Uterus (tissue), 4 donors: ENCODE measurements around the gene YES1. TPM values are rescaled to one million over a fixed set of nuclear protein-coding genes. Genes with fewer than 3 reads are reported as not detected.
"Not testable (repeated sequence)": the region's sequence is repeated elsewhere in the genome, so short reads cannot be mapped to it uniquely, and the experiment has no call there.

Experiments used
- DNase-seq, 2 donors: peaks; one replicate each; pipeline ENCODE4 v3.0.0-alpha.2; 2019 to 2020
- H3K27ac ChIP-seq, 2 donors: fragments of 200-600 bp; sonication (generic); 1 replicate in 1 of 2; 2 replicates in 1 of 2; pipeline ENCODE4 v1.5.1; 2016 to 2018
- H3K27me3 ChIP-seq, 2 donors: fragments of 200-600 bp; sonication (generic); one replicate each; pipeline ENCODE4 v1.5.1; 2018 to 2019; ENCODE audit warnings: control low read depth in 1 of 2
- H3K36me3 ChIP-seq, 2 donors: fragments of 200-600 bp; sonication (generic); one replicate each; pipeline ENCODE4 v1.5.1; 2019; ENCODE audit warnings: control low read depth in 1 of 2
- H3K4me1 ChIP-seq, 2 donors: fragments of 200-600 bp; sonication (generic); one replicate each; pipeline ENCODE4 v1.5.1; 2018 to 2019; ENCODE audit warnings: control low read depth in 1 of 2
- H3K4me3 ChIP-seq, 2 donors: fragments of 200-600 bp; sonication (generic); 1 replicate in 1 of 2; 2 replicates in 1 of 2; pipeline ENCODE4 v1.5.1; 2018 to 2019; ENCODE audit warnings: mild to moderate bottlenecking in 1 of 2
- H3K9me3 ChIP-seq, 2 donors: fragments of 200-600 bp; sonication (generic); one replicate each; pipeline ENCODE4 v1.5.1; 2019; ENCODE audit warnings: control low read depth in 1 of 2
- POLR2A ChIP-seq, 2 donors: fragments of 450-650 bp; IDR thresholded peaks; one replicate each; pipeline ENCODE4 v1.6.1; 2016; ENCODE audit warnings: antibody characterized with exemption in 2 of 2, mild to moderate bottlenecking in 1 of 2, moderate library complexity in 1 of 2
- intact Hi-C: fragments of 100-400 bp; cut with DNase I; formaldehyde crosslinking; loops from one replicate; pipeline ENCODE4 v1.15.1; 2023; ENCODE audit warnings: low total_unique reads
- total RNA-seq, 4 donors: library from RNA; depleted of rRNA in 3 of 4; stranded (reverse); fragments of >200 nt in 3 of 4; gene quantifications; one replicate each; pipeline versions ENCODE4 v1.1.0 to v1.2.4, GENCODE V29; 2014 to 2023
- TF ChIP-seq, protein P1 (sequence below), 4 experiments: fragments of 200-600 bp in 2 of 4; fragments of 450-650 bp in 2 of 4; sonication (generic) in 2 of 4; IDR thresholded peaks; one replicate each; pipeline ENCODE4 v1.5.1; 2016 to 2019; ENCODE audit warnings: antibody characterized with exemption in 4 of 4, mild to moderate bottlenecking in 2 of 4, moderate library complexity in 1 of 4
- donor health status: DM: yes; HTN: yes; CAD: no.

YES1 gene
- total RNA-seq, 4 donors from 2014 or later: 21.0 to 158 (median 37.0) TPM

DNA sequence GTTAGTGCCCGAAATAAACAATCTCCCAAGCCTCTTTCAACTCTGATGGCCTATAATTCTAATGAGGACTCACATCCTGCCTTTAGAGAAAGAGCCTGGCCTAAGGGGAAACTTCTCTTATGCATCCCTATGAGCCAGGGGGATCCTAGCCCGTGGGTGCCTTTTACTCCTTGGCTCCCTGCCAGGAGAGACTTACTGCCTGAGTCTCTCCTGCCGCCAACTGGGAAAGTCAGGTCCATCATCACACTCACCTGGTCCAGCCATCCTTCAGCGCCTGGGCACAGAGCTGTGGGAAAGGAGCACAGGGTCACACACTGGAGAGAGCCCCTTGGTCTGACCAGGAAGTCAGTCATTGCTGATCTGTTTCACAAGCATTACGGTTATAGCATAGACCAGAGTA lies 123.7 kb downstream of the YES1 start:
- Histone ChIP-seq H3K4me1 (no peaks in the 10 kb centered on the region), H3K9me3 (no peaks in the 10 kb centered on the region), H3K27ac (no peak overlapping the region), H3K27me3 (no peaks in the 10 kb centered on the region), H3K4me3 (no peak overlapping the region), H3K36me3 (no peaks in the 10 kb centered on the region)
- intact Hi-C loops: no loop called here
- DNase-seq: no peak
- TF ChIP-seq POLR2A (IDR thresholded peaks at IDR 0.05): no peak
- TF ChIP-seq, protein P1, sequence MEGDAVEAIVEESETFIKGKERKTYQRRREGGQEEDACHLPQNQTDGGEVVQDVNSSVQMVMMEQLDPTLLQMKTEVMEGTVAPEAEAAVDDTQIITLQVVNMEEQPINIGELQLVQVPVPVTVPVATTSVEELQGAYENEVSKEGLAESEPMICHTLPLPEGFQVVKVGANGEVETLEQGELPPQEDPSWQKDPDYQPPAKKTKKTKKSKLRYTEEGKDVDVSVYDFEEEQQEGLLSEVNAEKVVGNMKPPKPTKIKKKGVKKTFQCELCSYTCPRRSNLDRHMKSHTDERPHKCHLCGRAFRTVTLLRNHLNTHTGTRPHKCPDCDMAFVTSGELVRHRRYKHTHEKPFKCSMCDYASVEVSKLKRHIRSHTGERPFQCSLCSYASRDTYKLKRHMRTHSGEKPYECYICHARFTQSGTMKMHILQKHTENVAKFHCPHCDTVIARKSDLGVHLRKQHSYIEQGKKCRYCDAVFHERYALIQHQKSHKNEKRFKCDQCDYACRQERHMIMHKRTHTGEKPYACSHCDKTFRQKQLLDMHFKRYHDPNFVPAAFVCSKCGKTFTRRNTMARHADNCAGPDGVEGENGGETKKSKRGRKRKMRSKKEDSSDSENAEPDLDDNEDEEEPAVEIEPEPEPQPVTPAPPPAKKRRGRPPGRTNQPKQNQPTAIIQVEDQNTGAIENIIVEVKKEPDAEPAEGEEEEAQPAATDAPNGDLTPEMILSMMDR (IDR thresholded peaks at IDR 0.05): no peak

DNA sequence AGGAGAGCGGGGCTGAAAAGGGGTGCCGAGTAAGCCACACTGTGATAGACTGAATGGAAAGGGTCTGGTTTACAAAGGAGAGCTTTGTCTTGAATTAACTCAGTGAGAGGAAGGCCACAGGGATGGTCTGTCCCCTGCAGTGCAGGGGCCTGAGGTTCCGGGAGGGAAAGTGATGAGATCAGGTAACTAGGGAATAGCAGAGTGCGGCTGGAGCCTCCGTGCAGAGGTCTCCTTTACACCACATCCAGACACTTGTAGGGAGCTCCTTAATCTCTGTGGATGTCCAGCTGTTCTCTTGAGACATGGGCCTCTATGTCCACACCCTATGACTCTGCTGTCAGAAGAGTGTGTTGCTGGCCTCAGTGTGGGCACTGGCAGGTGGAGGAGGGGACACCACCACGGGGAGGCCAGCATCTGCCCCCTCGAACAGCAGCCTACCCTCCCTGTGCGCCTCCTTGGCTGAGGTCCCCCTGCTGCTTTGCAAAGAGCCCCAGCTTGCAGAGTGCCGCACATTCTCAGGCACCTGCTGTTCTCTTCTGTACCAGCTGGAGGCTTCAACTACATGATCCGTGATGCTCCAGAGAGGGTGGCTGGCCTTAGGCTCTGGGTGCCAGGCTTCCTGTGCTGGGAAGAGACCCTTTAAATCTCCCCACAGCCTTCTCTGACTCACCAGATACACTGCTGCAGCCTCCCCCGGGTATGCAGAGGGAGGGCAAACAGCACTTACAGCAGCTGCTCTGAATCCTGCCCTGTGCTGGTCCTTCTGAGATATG lies 125.5 kb downstream of the YES1 start:
- intact Hi-C loops: no loop called here

DNA sequence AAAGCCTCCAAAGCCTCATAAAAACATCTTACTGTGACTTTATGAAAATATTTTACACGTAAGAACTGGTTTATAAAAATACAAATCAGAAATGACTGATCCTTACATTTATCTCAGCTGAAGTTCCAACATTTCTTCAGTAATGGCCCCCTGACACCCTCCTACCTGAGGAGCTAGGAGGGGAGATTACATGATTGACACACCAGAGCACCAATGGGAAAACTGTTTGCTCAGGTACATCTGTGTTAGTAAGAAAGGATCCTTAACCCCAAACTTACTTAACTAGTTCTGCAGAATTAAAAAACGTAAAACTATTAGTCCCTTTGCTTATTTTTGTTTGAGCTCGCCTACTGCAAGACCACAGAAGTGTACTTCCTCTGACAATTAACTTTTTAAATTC lies 126.6 kb downstream of the YES1 start:
- Histone ChIP-seq H3K4me1 (no peaks in the 10 kb centered on the region), H3K27me3 (no peaks in the 10 kb centered on the region), H3K27ac (no peak overlapping the region), H3K4me3 (no peak overlapping the region), H3K36me3 (no peaks in the 10 kb centered on the region), H3K9me3 (no peaks in the 10 kb centered on the region)
- intact Hi-C loops: no loop called here
- TF ChIP-seq POLR2A (IDR thresholded peaks at IDR 0.05): no peak
- TF ChIP-seq, protein P1 (IDR thresholded peaks at IDR 0.05): no peak
- DNase-seq: no peak

More for the DNA sequence above, 125.5 kb downstream of the YES1 start:
- Histone ChIP-seq H3K4me1 (no peaks in the 10 kb centered on the region), H3K27ac (no peak overlapping the region), H3K4me3 (no peak overlapping the region), H3K27me3 (no peaks in the 10 kb centered on the region), H3K36me3 (no peaks in the 10 kb centered on the region), H3K9me3 (no peaks in the 10 kb centered on the region)
- TF ChIP-seq, protein P1 (IDR thresholded peaks at IDR 0.05): no peak
- no peak for TF ChIP-seq POLR2A (IDR thresholded peaks at IDR 0.05)
- no peak for DNase-seq

DNA sequence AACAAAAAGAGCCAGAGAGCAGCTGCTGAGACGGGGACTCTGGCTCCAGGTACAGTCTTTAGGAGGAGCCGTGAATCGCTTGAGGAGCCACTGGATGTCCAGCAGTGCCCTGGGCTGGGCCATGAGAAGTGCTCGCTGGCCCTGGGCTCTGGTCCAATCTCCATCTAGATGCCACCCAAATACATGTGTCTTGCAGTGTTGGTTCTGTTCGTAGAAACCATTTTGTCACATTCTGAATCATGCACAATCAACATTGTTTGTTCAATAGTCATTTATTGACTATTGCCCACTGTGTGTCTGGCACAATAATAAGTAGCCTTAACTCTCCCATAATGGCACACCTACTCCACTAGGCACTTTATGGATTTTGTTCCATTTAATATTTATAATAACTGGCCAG lies 128.5 kb downstream of the YES1 start:
- TF ChIP-seq, protein P1 (IDR thresholded peaks at IDR 0.05): no peak
- TF ChIP-seq POLR2A (IDR thresholded peaks at IDR 0.05): no peak
- H3K36me3 ChIP-seq: no peaks in the 10 kb centered on the region
- no peak for DNase-seq
- H3K27ac ChIP-seq: no peak overlapping the region
- H3K4me3 ChIP-seq: no peak overlapping the region
- no peaks in the 10 kb centered on the region for H3K4me1 ChIP-seq
- no peaks in the 10 kb centered on the region for H3K27me3 ChIP-seq
- intact Hi-C loops: no loop called here
- H3K9me3 ChIP-seq: no peaks in the 10 kb centered on the region

DNA sequence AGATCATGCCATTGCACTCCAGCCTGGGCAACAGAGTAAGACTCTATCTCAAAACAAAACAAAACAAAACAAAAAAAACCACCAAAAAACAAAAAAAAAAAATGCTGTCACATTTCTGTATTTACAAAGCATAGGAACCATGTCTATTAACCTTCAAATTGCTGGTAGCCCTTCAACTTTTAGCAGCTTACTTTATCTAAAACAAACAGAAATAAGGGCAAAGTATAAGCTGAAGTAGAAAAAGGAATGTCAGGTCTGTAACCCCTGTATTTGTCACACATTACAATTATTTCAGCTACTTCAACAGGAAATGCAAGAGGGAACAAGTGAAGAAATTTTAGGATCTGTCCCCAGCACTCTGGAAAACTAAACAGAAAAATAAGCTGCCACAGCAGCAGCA lies 129.2 kb downstream of the YES1 start:
- no peaks in the 10 kb centered on the region for H3K4me1 ChIP-seq
- H3K36me3 ChIP-seq: no peaks in the 10 kb centered on the region
- DNase-seq: no peak
- TF ChIP-seq, protein P1 (IDR thresholded peaks at IDR 0.05): no peak
- no peak for TF ChIP-seq POLR2A (IDR thresholded peaks at IDR 0.05)
- no peak overlapping the region for H3K27ac ChIP-seq
- no peaks in the 10 kb centered on the region for H3K27me3 ChIP-seq
- no peaks in the 10 kb centered on the region for H3K9me3 ChIP-seq
- intact Hi-C loops: no loop called here
- H3K4me3 ChIP-seq: no peak overlapping the region

DNA sequence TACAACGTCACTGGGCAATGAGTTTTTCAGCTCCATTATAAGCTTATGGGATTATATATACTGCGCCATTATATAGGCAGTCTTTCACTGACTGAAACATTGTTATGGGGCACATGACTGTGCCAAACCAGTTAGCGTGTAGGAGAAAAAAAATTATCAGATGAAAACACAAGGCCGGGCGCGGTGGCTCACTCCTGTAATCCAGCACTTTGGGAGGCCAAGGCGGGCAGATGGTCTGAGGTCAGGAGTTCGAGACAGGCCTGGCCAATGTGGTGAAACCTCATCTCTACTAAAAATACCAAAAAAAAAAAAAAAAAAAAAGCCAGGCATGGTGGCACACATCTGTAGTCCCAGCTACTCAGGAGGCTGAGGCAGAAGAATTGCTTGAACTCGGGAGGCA lies 129.6 kb downstream of the YES1 start:
- H3K27ac ChIP-seq, H3K27me3 ChIP-seq, intact Hi-C loops, H3K9me3 ChIP-seq, H3K36me3 ChIP-seq, H3K4me3 ChIP-seq, H3K4me1 ChIP-seq, DNase-seq: not testable (repeated sequence)
